ENCODE results near the gene LRRC63. TPM values are rescaled to one million over a fixed set of nuclear protein-coding genes. Genes with fewer than 3 reads are reported as not detected.

The LRRC63 gene
- polyA plus RNA-seq, 1 of the 3 experiments (the other 2 are of a cell fraction) = 0.03 TPM

GRCh38 chr13:46202188-46202795 lies 9.4 kb upstream of the LRRC63 start:
- Histone ChIP-seq H3K4me1 (ENCODE audit: control insufficient read depth in 1 of 2, insufficient read depth in 2 of 2, low read depth in 1 of 2, low read length in 1 of 2) (no peaks in the 10 kb centered on the region), H3K9me3 (no peaks in the 10 kb centered on the region), H3K9me2 (no peaks in the 10 kb centered on the region), H3K36me3 (replicated peaks in 1 of 2; ENCODE audit: control insufficient read depth in 1 of 2, insufficient read depth in 2 of 2, low read length in 1 of 2) (no peaks in the 10 kb centered on the region), H3K4me3 (ENCODE audit: low read depth in 2 of 2, low read length in 1 of 2) (no peak overlapping the region), H4K20me1 (ENCODE audit: insufficient read depth) (no peaks in the 10 kb centered on the region), H3K4me2 (no peak overlapping the region), H3F3A (replicated peaks; ENCODE audit: insufficient read depth) (no peaks in the 10 kb centered on the region), H2AFZ (ENCODE audit: low read depth) (no peak overlapping the region), H3K79me2 (ENCODE audit: insufficient read depth) (no peaks in the 10 kb centered on the region), H3K27ac (ENCODE audit: low read depth in 2 of 2, low read length in 1 of 2) (no peak overlapping the region), H3K27me3 (ENCODE audit: insufficient read depth) (no peaks in the 10 kb centered on the region), H3K9ac (no peak overlapping the region)
- WGBS (ENCODE audit: low lambda C conversion rate) = 70% methylated on average over 3 of the region's 3 CpGs
- no peak for DNase-seq
- TF ChIP-seq FOXM1 (IDR thresholded peaks at IDR 0.05; ENCODE audit: low read depth) (no peak), FOXJ3 (CRISPR knock-in tag; IDR thresholded peaks at IDR 0.05) (no peak), GABPA (IDR thresholded peaks at IDR 0.05; ENCODE audit: low read depth) (no peak), TEAD4 (IDR thresholded peaks at IDR 0.05; ENCODE audit: borderline replicate concordance, insufficient read depth) (no peak), TAF1 (IDR thresholded peaks at IDR 0.05; ENCODE audit: borderline replicate concordance, low read depth, low read length) (no peak), TCF12 (IDR thresholded peaks at IDR 0.05) (no peak), SMC3 (IDR thresholded peaks at IDR 0.05; ENCODE audit: low read depth, low read length) (no peak), POLR2AphosphoS5 (IDR thresholded peaks at IDR 0.05; ENCODE audit: low read depth, low read length) (no peak), MEF2A (IDR thresholded peaks at IDR 0.05; ENCODE audit: borderline replicate concordance, low read depth) (no peak), NRF1 (IDR thresholded peaks at IDR 0.05; ENCODE audit: low read depth, low read length) (no peak), MAX (IDR thresholded peaks at IDR 0.05; ENCODE audit: low read depth) (no peak), GATA2 (CRISPR knock-in tag; IDR thresholded peaks at IDR 0.05) (no peak), NFIC (IDR thresholded peaks at IDR 0.05; ENCODE audit: borderline replicate concordance) (no peak)
- TF ChIP-seq, protein P1, sequence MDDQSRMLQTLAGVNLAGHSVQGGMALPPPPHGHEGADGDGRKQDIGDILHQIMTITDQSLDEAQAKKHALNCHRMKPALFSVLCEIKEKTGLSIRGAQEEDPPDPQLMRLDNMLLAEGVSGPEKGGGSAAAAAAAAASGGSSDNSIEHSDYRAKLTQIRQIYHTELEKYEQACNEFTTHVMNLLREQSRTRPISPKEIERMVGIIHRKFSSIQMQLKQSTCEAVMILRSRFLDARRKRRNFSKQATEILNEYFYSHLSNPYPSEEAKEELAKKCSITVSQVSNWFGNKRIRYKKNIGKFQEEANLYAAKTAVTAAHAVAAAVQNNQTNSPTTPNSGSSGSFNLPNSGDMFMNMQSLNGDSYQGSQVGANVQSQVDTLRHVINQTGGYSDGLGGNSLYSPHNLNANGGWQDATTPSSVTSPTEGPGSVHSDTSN (IDR thresholded peaks at IDR 0.05) = no peak
- ChIA-PET CTCF (no interaction called here), POLR2A (no interaction called here)

DNA sequence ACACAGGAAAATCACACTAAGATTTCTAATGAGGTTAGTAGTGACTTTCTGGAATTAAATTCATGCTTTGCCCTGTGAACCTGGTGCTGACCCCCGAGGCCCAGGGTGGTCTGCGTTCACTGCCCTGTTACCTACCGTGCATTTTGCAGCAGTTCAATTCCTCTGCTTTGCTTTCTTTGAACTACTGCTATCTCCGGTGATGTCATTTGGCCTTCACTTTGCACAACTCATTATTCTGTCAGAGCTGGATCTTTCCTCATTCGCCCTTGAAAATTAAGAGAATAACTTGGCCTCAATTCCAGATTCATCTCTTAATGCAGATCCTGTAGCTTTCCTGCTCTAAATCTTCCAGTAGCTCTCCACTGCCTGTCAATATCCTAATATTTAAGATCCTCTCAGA lies 8.8 kb upstream of the LRRC63 start:
- Histone ChIP-seq H3K9ac (no peak overlapping the region), H3K9me3 (no peaks in the 10 kb centered on the region), H3F3A (replicated peaks; ENCODE audit: insufficient read depth) (no peaks in the 10 kb centered on the region), H3K27ac (ENCODE audit: low read depth in 2 of 2, low read length in 1 of 2) (no peak overlapping the region), H2AFZ (ENCODE audit: low read depth) (no peak overlapping the region), H3K4me3 (ENCODE audit: low read depth in 2 of 2, low read length in 1 of 2) (no peak overlapping the region), H3K4me2 (no peak overlapping the region), H3K9me2 (no peaks in the 10 kb centered on the region), H3K27me3 (ENCODE audit: insufficient read depth) (no peaks in the 10 kb centered on the region), H4K20me1 (ENCODE audit: insufficient read depth) (no peaks in the 10 kb centered on the region), H3K4me1 (ENCODE audit: control insufficient read depth in 1 of 2, insufficient read depth in 2 of 2, low read depth in 1 of 2, low read length in 1 of 2) (peaks cover 0 to 3% of the 10 kb centered on the region in 2 experiments; a peak in 1 of 4 replicates), H3K36me3 (replicated peaks in 1 of 2; ENCODE audit: control insufficient read depth in 1 of 2, insufficient read depth in 2 of 2, low read length in 1 of 2) (no peaks in the 10 kb centered on the region), H3K79me2 (ENCODE audit: insufficient read depth) (no peaks in the 10 kb centered on the region)
- CTCF ChIA-PET = no interaction called here
- TF ChIP-seq USF1 (IDR thresholded peaks at IDR 0.05; ENCODE audit: borderline replicate concordance, low read depth) (no peak), TEAD4 (IDR thresholded peaks at IDR 0.05; ENCODE audit: borderline replicate concordance, insufficient read depth) (no peak), NRF1 (IDR thresholded peaks at IDR 0.05; ENCODE audit: low read depth, low read length) (no peak), EZH2phosphoT487 (IDR thresholded peaks at IDR 0.05; ENCODE audit: borderline replicate concordance, low read depth) (no peak), GABPA (IDR thresholded peaks at IDR 0.05; ENCODE audit: low read depth) (no peak), SMC3 (IDR thresholded peaks at IDR 0.05; ENCODE audit: low read depth, low read length) (no peak), TAF1 (IDR thresholded peaks at IDR 0.05; ENCODE audit: borderline replicate concordance, low read depth, low read length) (no peak), FOXJ3 (CRISPR knock-in tag; IDR thresholded peaks at IDR 0.05) (no peak)
- 67% methylated on average over 5 of the region's 5 CpGs for WGBS (ENCODE audit: low lambda C conversion rate)
- DNase-seq = no peak
- POLR2A ChIA-PET = no interaction called here
